MV-4-11 (cell line): Measurements from ENCODE around the gene TUBA1C.
"Not testable (repeated sequence)": the region's sequence is repeated elsewhere in the genome, so short reads cannot be mapped to it uniquely, and the experiment has no call there.

Experiments
- DNase-seq: peaks from one replicate; lab custom pipeline; 2025; lab: John Stamatoyannopoulos, UW

TUBA1C gene

GRCh38 chr12:49264873-49265792 lies at the start of gene TUBA1C:
TSS of gene TUBA1C (plus strand) at chr12:49265082. CDS start at chr12:49265182, 100 bp downstream.
- peak; percentile 88 for DNase-seq

- DNase-seq, result peak; percentile 76
These were observed 45.4 kb upstream of the TUBA1C start for GRCh38 chr12:49219417-49220026.

GRCh38 chr12:49220972-49221371 lies 43.9 kb upstream of the TUBA1C start:
- peak; percentile 52 for DNase-seq

GRCh38 chr12:49223122-49223521 lies 41.8 kb upstream of the TUBA1C start:
- DNase-seq, result no peak

GRCh38 chr12:49223590-49224369 lies 41.1 kb upstream of the TUBA1C start:
- DNase-seq, result peak; percentile 17

GRCh38 chr12:49225576-49226166 lies 39.2 kb upstream of the TUBA1C start:
- DNase-seq, result no peak

GRCh38 chr12:49227713-49228112 lies 37.2 kb upstream of the TUBA1C start:
- no peak for DNase-seq

- no peak for DNase-seq
These were observed 36.2 kb upstream of the TUBA1C start for GRCh38 chr12:49228653-49229052.

GRCh38 chr12:49230176-49230804 lies 34.6 kb upstream of the TUBA1C start:
- no peak for DNase-seq

GRCh38 chr12:49230805-49231194 lies 34.1 kb upstream of the TUBA1C start:
- DNase-seq, result peak; percentile 83

GRCh38 chr12:49231878-49232655 lies 32.8 kb upstream of the TUBA1C start:
- DNase-seq, result no peak

- peak; percentile 51 for DNase-seq
These were observed 31.7 kb upstream of the TUBA1C start for GRCh38 chr12:49232940-49233841.

GRCh38 chr12:49233842-49234526 lies 30.9 kb upstream of the TUBA1C start:
- DNase-seq, result peak; percentile 98

- no peak for DNase-seq
These were observed 28.5 kb upstream of the TUBA1C start for GRCh38 chr12:49236423-49236822.

GRCh38 chr12:49243631-49244030 lies 21.3 kb upstream of the TUBA1C start:
- DNase-seq, result no peak

- DNase-seq, result peak; percentile 57
These were observed 20.7 kb upstream of the TUBA1C start for GRCh38 chr12:49244176-49244575.

GRCh38 chr12:49251357-49251756 lies 13.5 kb upstream of the TUBA1C start:
- no peak for DNase-seq

GRCh38 chr12:49253033-49253623 lies 11.8 kb upstream of the TUBA1C start:
- DNase-seq, result no peak

GRCh38 chr12:49255456-49255855 lies 9.4 kb upstream of the TUBA1C start:
- not testable (repeated sequence) for DNase-seq
